HG03575 (cell line): Measurements from ENCODE around the gene TMBIM6.
"Not testable (repeated sequence)": the region's sequence is repeated elsewhere in the genome, so short reads cannot be mapped to it uniquely, and the experiment has no call there.

Experiments used
- ATAC-seq: cut with Tn5 transposase; IDR thresholded peaks from one replicate; pipeline ENCODE4 v1.9.1; 2021; ENCODE audit not compliant: unreplicated experiment, insufficient number of reproducible peaks, low FRiP score; ENCODE audit errors: extremely low read depth

The TMBIM6 gene

GRCh38 chr12:49740930-49741881 is at the start of gene TMBIM6:
Gene TMBIM6 (plus strand): TSS chr12:49741557. CDS start chr12:49752494, 10,937 bp downstream.
- peak; percentile 90 for ATAC-seq

- ATAC-seq: no peak
Observed at GRCh38 chr12:49692851-49693250, 48.5 kb upstream of the TMBIM6 start.

- ATAC-seq: no peak
Observed at GRCh38 chr12:49693931-49694444, 47.4 kb upstream of the TMBIM6 start.

- no peak for ATAC-seq
Observed at GRCh38 chr12:49696723-49697122, 44.6 kb upstream of the TMBIM6 start.

- no peak for ATAC-seq
Observed at GRCh38 chr12:49697808-49698207, 43.5 kb upstream of the TMBIM6 start.

GRCh38 chr12:49698619-49699545 is 42.5 kb upstream of the TMBIM6 start:
- peak; percentile 33 for ATAC-seq

GRCh38 chr12:49702009-49702408 is 39.3 kb upstream of the TMBIM6 start:
- no peak for ATAC-seq

GRCh38 chr12:49702676-49703215 is 38.6 kb upstream of the TMBIM6 start:
- ATAC-seq: no peak

- ATAC-seq: no peak
Observed at GRCh38 chr12:49703647-49704137, 37.7 kb upstream of the TMBIM6 start.

- ATAC-seq: no peak
Observed at GRCh38 chr12:49705479-49706134, 35.8 kb upstream of the TMBIM6 start.

GRCh38 chr12:49706351-49707127 is 34.8 kb upstream of the TMBIM6 start:
- no peak for ATAC-seq

GRCh38 chr12:49707128-49707811 is 34.1 kb upstream of the TMBIM6 start, which contains the start of gene FMNL3:
Gene FMNL3 (minus strand): TSS chr12:49707405. CDS start chr12:49707180, 225 bp downstream.
- no peak for ATAC-seq

GRCh38 chr12:49707812-49708147 is 33.6 kb upstream of the TMBIM6 start:
- ATAC-seq: no peak

GRCh38 chr12:49708851-49709250 is 32.5 kb upstream of the TMBIM6 start:
- ATAC-seq: no peak

GRCh38 chr12:49713952-49714351 is 27.4 kb upstream of the TMBIM6 start:
- ATAC-seq: not testable (repeated sequence)

- no peak for ATAC-seq
Observed at GRCh38 chr12:49716553-49716952, 24.8 kb upstream of the TMBIM6 start.

GRCh38 chr12:49717800-49718199 is 23.6 kb upstream of the TMBIM6 start:
- not testable (repeated sequence) for ATAC-seq
